CD4-positive, alpha-beta T cell (primary cell): ENCODE data around the gene ELOVL5. TPM values are rescaled to one million over a fixed set of nuclear protein-coding genes. Genes with fewer than 3 reads are reported as not detected.

Source experiments
- ATAC-seq: fragments of 200-7000 bp; cut with Tn5 transposase; one replicate; pipeline ENCODE4 v1.10.0; 2022; ENCODE audit warnings: mild to moderate bottlenecking; ENCODE audit not compliant: poor library complexity
- CTCF ChIA-PET: fragments of 350-600 bp; sonication (Branson Sonifier 250); formaldehyde crosslinking; loops from one replicate; lab custom pipeline; 2021; ENCODE audit warnings: antibody characterized with exemption, inconsistent platforms; lab: Charles Lee
- POLR2A ChIA-PET: fragments of 350-600 bp; sonication (Branson Sonifier 250); formaldehyde crosslinking; loops from one replicate; lab custom pipeline; 2021; ENCODE audit warnings: antibody characterized with exemption, inconsistent platforms; lab: Charles Lee
- DNase-seq, 14 experiments: peaks; one replicate each; pipeline ENCODE4 v3.0.0-alpha.2; 2013 to 2020; ENCODE audit warnings: mixed read lengths in 2 of 14
- H3K27ac ChIP-seq, 2 donors: one replicate each; pipeline versions ENCODE4 v1.5.1 to v1.7.0; 2013; ENCODE audit warnings: low read length in 2 of 2, low read depth in 1 of 2, mild to moderate bottlenecking in 1 of 2
- H3K27me3 ChIP-seq, 2 experiments: 1 replicate in 1 of 2; 2 replicates in 1 of 2; pipeline versions ENCODE4 v1.6.1 to v1.7.0; 2013; ENCODE audit warnings: low read length in 2 of 2, control low read depth in 1 of 2, mild to moderate bottlenecking in 1 of 2, moderate library complexity in 1 of 2; ENCODE audit not compliant: insufficient read depth in 2 of 2, control insufficient read depth in 1 of 2
- H3K36me3 ChIP-seq: one replicate; pipeline ENCODE4 v1.6.1; 2013; ENCODE audit warnings: low read length, control low read depth; ENCODE audit not compliant: insufficient read depth
- H3K4me1 ChIP-seq: one replicate; pipeline ENCODE4 v1.6.1; 2013; ENCODE audit warnings: low read length, control low read depth; ENCODE audit not compliant: insufficient read depth
- H3K4me3 ChIP-seq: one replicate; pipeline ENCODE4 v1.5.1; 2013; ENCODE audit warnings: mild to moderate bottlenecking, low read length, moderate library complexity
- H3K9me3 ChIP-seq, 2 experiments: 1 replicate in 1 of 2; 2 replicates in 1 of 2; pipeline versions ENCODE4 v1.6.1 to v1.7.0; 2013; ENCODE audit warnings: low read length in 2 of 2, mild to moderate bottlenecking in 2 of 2, control low read depth in 1 of 2, moderate library complexity in 1 of 2; ENCODE audit not compliant: control insufficient read depth in 1 of 2, insufficient read depth in 1 of 2
- H3K27ac Mint-ChIP-seq: one replicate; pipeline ENCODE4 v1.8.0; 2020; ENCODE audit warnings: mixed read lengths
- H3K27me3 Mint-ChIP-seq: one replicate; pipeline ENCODE4 v1.8.0; 2021; ENCODE audit warnings: mixed read lengths
- H3K36me3 Mint-ChIP-seq: one replicate; pipeline ENCODE4 v1.8.0; 2021; ENCODE audit warnings: low read depth, mixed read lengths
- H3K4me1 Mint-ChIP-seq: one replicate; pipeline ENCODE4 v1.8.0; 2021; ENCODE audit warnings: low read depth, mixed read lengths
- H3K4me3 Mint-ChIP-seq: one replicate; pipeline ENCODE4 v1.8.0; 2020; ENCODE audit warnings: mild to moderate bottlenecking, mixed read lengths
- H3K9me3 Mint-ChIP-seq: one replicate; pipeline ENCODE4 v1.8.0; 2020; ENCODE audit warnings: mixed read lengths
- CTCF ChIP-seq: fragments of 200-600 bp; IDR thresholded peaks from one replicate; pipeline ENCODE4 v1.8.0; 2022; ENCODE audit warnings: antibody characterized with exemption, mild to moderate bottlenecking
- intact Hi-C, 2 experiments: fragments of 100-400 bp; cut with DNase I in 1 of 2; cut with micrococcal nuclease in 1 of 2; formaldehyde crosslinking; loops; one replicate each; pipeline versions ENCODE4 v1.15.1 to v1.9.0; 2023 to 2025; cut with DNase I, micrococcal nuclease
- total RNA-seq, 174 experiments: library from RNA in 2 of 174; stranded (reverse) in 2 of 174; gene quantifications; one replicate each; pipeline ENCODE4 v1.2.3 and lab custom pipeline; 2021 to 2026

Gene ELOVL5
- total RNA-seq, 2 experiments from 2014 or later = 78.0 to 86.8 TPM

GRCh38 chr6:53244399-53244931, 104.3 kb downstream of the ELOVL5 start:
- Histone ChIP-seq H3K27ac (no peak overlapping the region), H3K9me3 (peaks cover 0 to 4% of the 10 kb centered on the region in 2 experiments), H3K27me3 (no peaks in the 10 kb centered on the region), H3K4me3 (no peak overlapping the region), H3K36me3 (no peaks in the 10 kb centered on the region), H3K4me1 (peaks cover 21% of the 10 kb centered on the region)
- intact Hi-C loops = no loop called here
- ChIA-PET CTCF (interaction anchor here (0.7 kb wide), 1 partner anchor 112 kb away, joined by 3 read pairs; no protein-coding TSS in a partner anchor), POLR2A (interaction anchor here (1.0 kb wide), 1 partner anchor 16 kb away, joined by 3 read pairs; no protein-coding TSS in a partner anchor)
- Mint-ChIP-seq H3K9me3 (no peaks in the 10 kb centered on the region), H3K27me3 (no peaks in the 10 kb centered on the region), H3K4me3 (no peak overlapping the region), H3K27ac (no peak overlapping the region), H3K36me3 (no peaks in the 10 kb centered on the region), H3K4me1 (peaks cover 41% of the 10 kb centered on the region)
- no peak for ATAC-seq
- no peak for TF ChIP-seq CTCF
- DNase-seq = no peak

- Mint-ChIP-seq H3K36me3 (no peaks in the 10 kb centered on the region), H3K4me1 (peaks cover 45% of the 10 kb centered on the region), H3K27ac (no peak overlapping the region), H3K9me3 (no peaks in the 10 kb centered on the region), H3K4me3 (no peak overlapping the region), H3K27me3 (no peaks in the 10 kb centered on the region)
- TF ChIP-seq CTCF = no peak
- peak in 2 of 14 experiments; percentile 20 to 26 for DNase-seq
- Histone ChIP-seq H3K27me3 (no peaks in the 10 kb centered on the region), H3K36me3 (no peaks in the 10 kb centered on the region), H3K4me3 (no peak overlapping the region), H3K27ac (no peak overlapping the region), H3K9me3 (peaks cover 0 to 4% of the 10 kb centered on the region in 2 experiments), H3K4me1 (peaks cover 23% of the 10 kb centered on the region)
- no peak for ATAC-seq
- ChIA-PET POLR2A (no interaction called here), CTCF (no interaction called here)
- intact Hi-C loops = no loop called here
These were observed 106.8 kb downstream of the ELOVL5 start for GRCh38 chr6:53241938-53242337.

GRCh38 chr6:53240761-53241160, 108.0 kb downstream of the ELOVL5 start:
- intact Hi-C loops = no loop called here
- H3K4me1 Mint-ChIP-seq = peaks cover 50% of the 10 kb centered on the region
- DNase-seq (peak in 6 of 14 experiments; percentile 2 to 57 (median 39)), ATAC-seq (peak; percentile 70)
- H3K36me3 Mint-ChIP-seq = no peaks in the 10 kb centered on the region
- peaks cover 0 to 4% of the 10 kb centered on the region in 2 experiments for H3K9me3 ChIP-seq
- ChIA-PET CTCF (no interaction called here), POLR2A (no interaction called here)
- H3K9me3 Mint-ChIP-seq = no peaks in the 10 kb centered on the region
- peaks cover 23% of the 10 kb centered on the region for H3K4me1 ChIP-seq
- H3K27me3 Mint-ChIP-seq = no peaks in the 10 kb centered on the region
- H3K27ac Mint-ChIP-seq = no peak overlapping the region
- H3K27ac ChIP-seq = no peak overlapping the region
- peak overlapping the region; percentile 50 for H3K4me3 Mint-ChIP-seq
- H3K36me3 ChIP-seq = no peaks in the 10 kb centered on the region
- no peak overlapping the region for H3K4me3 ChIP-seq
- H3K27me3 ChIP-seq = no peaks in the 10 kb centered on the region
- TF ChIP-seq CTCF = no peak
